Activated CD4-positive, alpha-beta memory T cell treated with anti-CD3 and anti-CD28 coated beads for 36 hours (primary cell): Measurements from ENCODE around the gene THADA. TPM values are rescaled to one million over a fixed set of nuclear protein-coding genes. Genes with fewer than 3 reads are reported as not detected.

Experiments
- CTCF ChIA-PET: fragments of 350-600 bp; sonication (Branson Sonifier 250); formaldehyde crosslinking; loops from one replicate; lab custom pipeline; 2021; ENCODE audit warnings: antibody characterized with exemption, inconsistent platforms; lab: Charles Lee
- POLR2A ChIA-PET: fragments of 350-600 bp; sonication (Branson Sonifier 250); formaldehyde crosslinking; loops from one replicate; lab custom pipeline; 2021; ENCODE audit warnings: antibody characterized with exemption; lab: Charles Lee
- DNase-seq: peaks from one replicate; pipeline ENCODE4 v3.0.0-alpha.2; 2020
- H3K27ac Mint-ChIP-seq: one replicate; pipeline ENCODE4 v1.8.0; 2021; ENCODE audit warnings: mixed read lengths
- H3K27me3 Mint-ChIP-seq: one replicate; pipeline ENCODE4 v1.8.0; 2021; ENCODE audit warnings: mixed read lengths
- H3K36me3 Mint-ChIP-seq: one replicate; pipeline ENCODE4 v1.8.0; 2021; ENCODE audit warnings: mixed read lengths
- H3K4me1 Mint-ChIP-seq: one replicate; pipeline ENCODE4 v1.8.0; 2021; ENCODE audit warnings: low read depth, mixed read lengths
- H3K4me3 Mint-ChIP-seq: one replicate; pipeline ENCODE4 v1.8.0; 2021; ENCODE audit warnings: mild to moderate bottlenecking, mixed read lengths
- H3K9me3 Mint-ChIP-seq: one replicate; pipeline ENCODE4 v1.8.0; 2021; ENCODE audit warnings: mixed read lengths
- intact Hi-C: fragments of 100-400 bp; cut with micrococcal nuclease; formaldehyde crosslinking; loops from one replicate; pipeline ENCODE4 v1.15.1; 2023
- total RNA-seq, 2 experiments: library from RNA; stranded (reverse); gene quantifications; one replicate each; pipeline ENCODE4 v1.2.3, GENCODE V29; 2021

The THADA gene
- total RNA-seq, 2 experiments from 2014 or later, result 39.0 to 46.6 TPM

DNA sequence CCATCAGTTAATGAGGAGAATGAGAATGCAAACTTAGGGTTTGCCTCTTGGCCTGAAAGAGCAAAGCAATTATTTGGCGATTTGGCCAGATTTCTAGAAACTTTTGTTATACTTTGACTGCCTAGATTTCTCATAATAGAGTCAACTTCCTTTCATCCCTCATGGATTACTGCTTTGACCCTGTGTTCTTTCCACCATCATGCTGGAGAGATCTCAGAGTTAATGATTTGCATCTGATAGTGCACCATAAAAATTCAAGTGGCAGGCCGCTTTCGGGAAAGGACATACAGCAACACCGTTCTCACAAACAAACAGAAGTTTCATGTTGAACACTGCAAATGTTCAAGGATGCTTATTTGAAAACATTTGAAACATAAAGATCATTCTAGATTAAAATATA lies 225.7 kb downstream of the THADA start:
- no peaks in the 10 kb centered on the region for H3K9me3 Mint-ChIP-seq
- no peak for DNase-seq
- ChIA-PET CTCF (no interaction called here), POLR2A (no interaction called here)
- intact Hi-C loops, result no loop called here
- H3K4me3 Mint-ChIP-seq, result no peak overlapping the region
- H3K4me1 Mint-ChIP-seq, result no peaks in the 10 kb centered on the region
- H3K27ac Mint-ChIP-seq, result no peak overlapping the region
- peaks cover 11% of the 10 kb centered on the region for H3K36me3 Mint-ChIP-seq
- H3K27me3 Mint-ChIP-seq, result no peaks in the 10 kb centered on the region

- Mint-ChIP-seq H3K27ac (no peak overlapping the region), H3K4me1 (no peaks in the 10 kb centered on the region), H3K4me3 (no peak overlapping the region), H3K9me3 (no peaks in the 10 kb centered on the region), H3K36me3 (peaks cover 15% of the 10 kb centered on the region), H3K27me3 (no peaks in the 10 kb centered on the region)
- intact Hi-C loops, result no loop called here
- POLR2A ChIA-PET, result no interaction called here
- CTCF ChIA-PET, result interaction anchor here (0.9 kb wide), 1 partner anchor 345 kb away, joined by 3 read pairs; no protein-coding TSS in a partner anchor
- no peak for DNase-seq
Measured at GRCh38 chr2:43368483-43369385, 227.1 kb downstream of the THADA start.

GRCh38 chr2:43367012-43367782 lies 228.6 kb downstream of the THADA start:
- ChIA-PET CTCF (interaction anchor here (1.0 kb wide), 1 partner anchor 23 kb away, joined by 3 read pairs; no protein-coding TSS in a partner anchor), POLR2A (no interaction called here)
- H3K4me1 Mint-ChIP-seq, result no peaks in the 10 kb centered on the region
- no peaks in the 10 kb centered on the region for H3K27me3 Mint-ChIP-seq
- intact Hi-C loops, result no loop called here
- H3K36me3 Mint-ChIP-seq, result peaks cover 21% of the 10 kb centered on the region
- H3K9me3 Mint-ChIP-seq, result no peaks in the 10 kb centered on the region
- no peak overlapping the region for H3K27ac Mint-ChIP-seq
- no peak overlapping the region for H3K4me3 Mint-ChIP-seq
- DNase-seq, result no peak

GRCh38 chr2:43363120-43363519 lies 232.7 kb downstream of the THADA start:
- Mint-ChIP-seq H3K9me3 (no peaks in the 10 kb centered on the region), H3K36me3 (peaks cover 14% of the 10 kb centered on the region), H3K27me3 (no peaks in the 10 kb centered on the region), H3K27ac (no peak overlapping the region), H3K4me3 (no peak overlapping the region), H3K4me1 (no peaks in the 10 kb centered on the region)
- no peak for DNase-seq
- CTCF ChIA-PET, result no interaction called here
- intact Hi-C loops, result no loop called here
- POLR2A ChIA-PET, result no interaction called here

DNA sequence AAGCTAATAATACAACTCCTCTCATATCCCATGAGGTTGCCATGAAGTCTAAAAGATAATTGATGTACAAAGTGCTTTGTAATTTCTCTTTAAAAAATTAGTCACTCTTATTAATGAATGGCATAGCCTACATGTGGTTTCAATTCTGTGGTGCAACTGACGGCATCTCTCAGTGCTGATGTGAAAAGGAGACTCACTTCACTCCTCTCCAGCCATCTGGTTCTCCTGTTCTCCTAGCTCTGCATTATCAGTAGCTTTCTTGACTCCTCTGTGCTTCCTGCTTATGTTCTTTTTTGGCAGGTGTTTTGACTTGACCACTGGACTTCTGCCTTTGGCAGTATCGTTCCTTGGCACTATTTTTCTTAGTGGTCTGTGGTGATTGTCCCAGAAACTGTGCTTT lies 234.6 kb downstream of the THADA start:
- Mint-ChIP-seq H3K27ac (no peak overlapping the region), H3K4me3 (no peak overlapping the region), H3K9me3 (no peaks in the 10 kb centered on the region), H3K27me3 (no peaks in the 10 kb centered on the region), H3K36me3 (peaks cover 13% of the 10 kb centered on the region), H3K4me1 (no peaks in the 10 kb centered on the region)
- ChIA-PET POLR2A (no interaction called here), CTCF (no interaction called here)
- DNase-seq, result no peak
- intact Hi-C loops, result no loop called here

- no peaks in the 10 kb centered on the region for H3K4me1 Mint-ChIP-seq
- POLR2A ChIA-PET, result no interaction called here
- DNase-seq, result no peak
- no peak overlapping the region for H3K27ac Mint-ChIP-seq
- intact Hi-C loops, result no loop called here
- peaks cover 10% of the 10 kb centered on the region for H3K36me3 Mint-ChIP-seq
- CTCF ChIA-PET, result no interaction called here
- no peaks in the 10 kb centered on the region for H3K27me3 Mint-ChIP-seq
- H3K9me3 Mint-ChIP-seq, result no peaks in the 10 kb centered on the region
- H3K4me3 Mint-ChIP-seq, result no peak overlapping the region
Measured at GRCh38 chr2:43360137-43360536, 235.7 kb downstream of the THADA start.

GRCh38 chr2:43358410-43359201 lies 237.2 kb downstream of the THADA start:
- Mint-ChIP-seq H3K9me3 (no peaks in the 10 kb centered on the region), H3K4me1 (no peaks in the 10 kb centered on the region), H3K4me3 (no peak overlapping the region), H3K27me3 (no peaks in the 10 kb centered on the region), H3K36me3 (peaks cover 8% of the 10 kb centered on the region), H3K27ac (no peak overlapping the region)
- POLR2A ChIA-PET, result interaction anchor here (0.6 kb wide), 1 partner anchor 142 kb away, joined by 3 read pairs; no protein-coding TSS in a partner anchor
- intact Hi-C loops, result no loop called here
- CTCF ChIA-PET, result no interaction called here
- no peak for DNase-seq

DNA sequence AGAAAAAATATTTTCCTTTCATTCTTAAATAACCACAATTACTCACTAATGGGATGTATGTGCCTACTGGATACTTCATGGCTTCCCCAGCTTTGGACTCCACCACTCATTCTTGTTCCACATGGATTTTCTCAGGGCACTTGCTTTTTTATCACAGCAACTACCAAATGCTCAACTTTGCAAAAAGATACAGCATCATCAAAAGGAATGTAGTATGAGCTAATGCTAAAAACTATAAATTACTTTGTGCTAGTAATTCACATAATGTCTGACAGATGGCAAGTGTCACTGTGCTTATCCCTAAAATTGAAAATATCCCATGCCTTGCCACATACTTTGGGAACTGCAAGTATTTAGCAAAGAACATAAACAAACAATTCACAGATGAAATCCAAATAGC lies 239.1 kb downstream of the THADA start:
- DNase-seq, result no peak
- H3K4me3 Mint-ChIP-seq, result no peak overlapping the region
- H3K27ac Mint-ChIP-seq, result no peak overlapping the region
- peaks cover 2% of the 10 kb centered on the region for H3K36me3 Mint-ChIP-seq
- ChIA-PET POLR2A (no interaction called here), CTCF (no interaction called here)
- no peaks in the 10 kb centered on the region for H3K27me3 Mint-ChIP-seq
- intact Hi-C loops, result no loop called here
- no peaks in the 10 kb centered on the region for H3K9me3 Mint-ChIP-seq
- no peaks in the 10 kb centered on the region for H3K4me1 Mint-ChIP-seq

DNA sequence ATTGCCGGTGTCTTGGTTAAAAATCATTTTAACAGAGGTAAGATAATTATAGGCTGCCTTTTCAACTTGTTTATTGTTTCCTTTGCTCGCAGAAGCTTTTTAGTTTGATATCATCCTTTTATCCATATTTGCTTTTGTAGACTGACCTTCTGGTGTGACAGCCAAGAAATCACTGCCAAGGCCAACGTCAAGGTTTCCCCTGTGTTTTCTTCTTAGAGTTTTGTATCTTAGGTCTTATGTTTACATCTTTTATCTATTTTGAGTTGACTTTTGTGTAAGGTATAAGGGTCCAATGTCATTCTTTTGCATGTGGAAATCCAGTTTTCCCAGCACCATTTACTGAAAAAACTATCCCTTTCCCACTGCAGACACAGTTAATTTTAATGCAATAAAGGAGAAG lies 240.4 kb downstream of the THADA start:
- ChIA-PET POLR2A (no interaction called here), CTCF (no interaction called here)
- no peak overlapping the region for H3K4me3 Mint-ChIP-seq
- H3K4me1 Mint-ChIP-seq, result no peaks in the 10 kb centered on the region
- no peak overlapping the region for H3K27ac Mint-ChIP-seq
- H3K27me3 Mint-ChIP-seq, result no peaks in the 10 kb centered on the region
- intact Hi-C loops, result no loop called here
- peaks cover 2% of the 10 kb centered on the region for H3K36me3 Mint-ChIP-seq
- H3K9me3 Mint-ChIP-seq, result no peaks in the 10 kb centered on the region
- no peak for DNase-seq

DNA sequence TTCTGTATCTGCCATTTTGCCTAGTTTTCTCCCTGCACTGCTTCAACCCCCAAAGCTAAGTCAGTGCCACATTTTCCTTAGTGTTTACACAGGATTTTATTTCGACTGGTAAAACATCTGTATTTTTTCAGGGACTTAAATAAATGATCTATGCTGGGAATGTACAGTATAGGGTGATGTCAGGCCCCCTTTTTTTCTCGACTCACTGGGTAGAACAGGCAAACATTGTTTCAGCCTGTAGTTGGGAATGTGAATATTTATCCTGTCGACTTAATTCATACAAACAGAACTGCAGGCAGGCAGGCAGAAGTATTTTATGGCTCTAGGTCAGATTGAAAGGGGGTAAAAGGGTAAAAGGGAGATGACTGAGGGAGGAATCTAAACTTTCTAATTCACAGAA lies 245.9 kb downstream of the THADA start:
- ChIA-PET POLR2A (no interaction called here), CTCF (no interaction called here)
- Mint-ChIP-seq H3K36me3 (peaks cover 4% of the 10 kb centered on the region), H3K4me1 (no peaks in the 10 kb centered on the region), H3K27ac (no peak overlapping the region), H3K9me3 (no peaks in the 10 kb centered on the region), H3K4me3 (no peak overlapping the region), H3K27me3 (no peaks in the 10 kb centered on the region)
- DNase-seq, result no peak
- intact Hi-C loops, result no loop called here

DNA sequence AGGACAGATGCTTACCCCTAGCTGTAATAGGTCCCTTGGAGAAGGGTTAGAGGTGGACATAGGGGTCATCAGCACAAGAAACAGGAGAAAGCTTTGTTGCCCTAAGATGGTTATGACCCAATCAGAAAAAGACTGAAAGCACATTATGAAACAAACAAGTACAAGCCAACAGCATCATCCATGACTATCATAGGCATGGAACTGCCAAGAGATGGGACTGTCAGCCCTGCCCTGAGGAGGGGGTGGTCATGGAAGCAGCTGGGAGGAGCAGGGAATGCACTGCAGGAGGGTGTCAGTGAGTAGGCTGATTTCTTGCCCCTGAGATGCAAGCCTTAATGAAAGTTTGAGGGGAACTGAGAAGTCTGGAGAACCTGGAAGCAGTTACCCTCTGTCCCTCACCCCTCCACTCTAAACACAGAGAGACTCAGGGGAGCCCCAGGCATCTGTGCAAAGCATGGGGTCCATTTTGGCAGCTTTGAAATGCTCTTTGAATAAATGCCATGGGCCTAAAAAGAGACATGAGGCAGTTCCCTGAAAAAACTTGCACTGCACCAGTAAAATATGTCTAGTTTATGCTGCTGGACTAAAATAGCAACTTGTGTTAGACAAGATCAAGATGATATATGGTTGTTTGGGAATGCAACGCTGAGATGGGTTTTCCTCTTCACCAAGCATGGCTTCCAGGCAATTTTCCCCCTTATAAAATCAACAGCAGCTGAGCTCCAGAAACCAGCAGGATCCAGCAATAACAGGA lies 246.8 kb downstream of the THADA start:
- no peaks in the 10 kb centered on the region for H3K27me3 Mint-ChIP-seq
- no peak overlapping the region for H3K27ac Mint-ChIP-seq
- no peak for DNase-seq
- H3K36me3 Mint-ChIP-seq, result peaks cover 4% of the 10 kb centered on the region
- ChIA-PET CTCF (no interaction called here), POLR2A (no interaction called here)
- no peaks in the 10 kb centered on the region for H3K9me3 Mint-ChIP-seq
- no peak overlapping the region for H3K4me3 Mint-ChIP-seq
- intact Hi-C loops, result no loop called here
- H3K4me1 Mint-ChIP-seq, result no peaks in the 10 kb centered on the region
